Lung (tissue), 12 donors: ENCODE results near the gene STRADA. TPM values are rescaled to one million over a fixed set of nuclear protein-coding genes. Genes with fewer than 3 reads are reported as not detected.
A peak's percentile ranks its signal among the peaks of the same experiment; 100 is the strongest.
"Not testable (repeated sequence)": the region's sequence is repeated elsewhere in the genome, so short reads cannot be mapped to it uniquely, and the experiment has no call there.

Source experiments
- ATAC-seq: fragments of 200-7000 bp; cut with Tn5 transposase; one replicate; pipeline ENCODE4 v1.9.1; 2020; ENCODE audit warnings: moderate number of reproducible peaks; ENCODE audit not compliant: insufficient read depth, low FRiP score
- DNase-seq, 3 donors: peaks; one replicate each; pipeline ENCODE4 v3.0.0-alpha.2; 2013 to 2017
- H3K27ac ChIP-seq, 2 donors: one replicate each; pipeline ENCODE4 v1.5.1; 2013; ENCODE audit warnings: mild to moderate bottlenecking in 2 of 2, moderate library complexity in 2 of 2, control low read depth in 1 of 2, inconsistent platforms in 1 of 2, low read depth in 1 of 2, low read length in 1 of 2
- H3K27me3 ChIP-seq, 3 donors: one replicate each; pipeline ENCODE4 v1.5.1; 2013; ENCODE audit warnings: low read length in 2 of 3; ENCODE audit not compliant: control insufficient read depth in 3 of 3, insufficient read depth in 3 of 3
- H3K36me3 ChIP-seq, 4 donors: one replicate each; pipeline ENCODE4 v1.5.1; 2013; ENCODE audit warnings: low read length in 4 of 4, mild to moderate bottlenecking in 1 of 4, moderate library complexity in 1 of 4; ENCODE audit not compliant: control insufficient read depth in 4 of 4, insufficient read depth in 4 of 4
- H3K4me1 ChIP-seq, 5 donors: one replicate each; pipeline ENCODE4 v1.5.1; 2013; ENCODE audit warnings: low read length in 5 of 5, mild to moderate bottlenecking in 2 of 5, moderate library complexity in 1 of 5; ENCODE audit not compliant: control insufficient read depth in 5 of 5, insufficient read depth in 5 of 5
- H3K4me3 ChIP-seq: one replicate; pipeline ENCODE4 v1.5.1; 2013; ENCODE audit warnings: mild to moderate bottlenecking, control low read depth, moderate library complexity
- H3K9ac ChIP-seq, 2 donors: one replicate each; pipeline ENCODE4 v1.5.1; 2013; ENCODE audit warnings: low read length in 2 of 2, control low read depth in 1 of 2; ENCODE audit not compliant: insufficient read depth in 1 of 2
- H3K9me3 ChIP-seq, 4 donors: one replicate each; pipeline ENCODE4 v1.5.1; 2013; ENCODE audit warnings: low read length in 3 of 4, mild to moderate bottlenecking in 1 of 4, moderate library complexity in 1 of 4; ENCODE audit not compliant: control insufficient read depth in 4 of 4, insufficient read depth in 3 of 4
- CTCF ChIP-seq: IDR thresholded peaks from 2 replicates; pipeline ENCODE4 v1.5.1; 2012; ENCODE audit warnings: mild to moderate bottlenecking; ENCODE audit errors: control extremely low read depth, extremely low read depth
- WGBS, 2 donors: extraction: QIAGEN DNeasy Blood & Tissue Kit; methylation state at CpG; one replicate each; pipeline ENCODE4 v1.1.7; 2013; 5-methylcytosine and 5-hydroxymethylcytosine counted together
- polyA plus RNA-seq, 2 donors: library from polyadenylated mRNA; stranded (reverse); fragments of 200-250 nt; gene quantifications; one replicate each; pipeline ENCODE4 v1.2.1, GENCODE V29; 2013
- total RNA-seq, 2 donors: library from RNA; depleted of rRNA in 1 of 2; stranded (reverse); fragments of >200 nt in 1 of 2; gene quantifications; one replicate each; pipeline ENCODE4 v1.2.1, GENCODE V29; 2014 to 2021
- donor health status: control.
- donor health status: control.
- donor health status: Bipolar disorder and iron deficiency.
- donor health status: healthy.
- donor health status: DM: yes; HTN: yes; CAD: no.

The STRADA gene
- total and polyA plus RNA-seq, 4 donors: 20.7 to 48.8 (median 28.4) TPM

GRCh38 chr17:63741143-63741407, 524 bp downstream of the STRADA start:
- 1% methylated on average over 14 of the region's 14 CpGs for WGBS, 2 donors
- H3K36me3 ChIP-seq: peaks cover 2 to 7% (median 6%) of the 10 kb centered on the region in 4 donors
- H3K9ac ChIP-seq: peak overlapping the region; percentile 51 to 86
- DNase-seq (no peak), ATAC-seq (no peak)
- peak overlapping the region; percentile 66 for H3K4me3 ChIP-seq
- H3K27me3 ChIP-seq: no peaks in the 10 kb centered on the region
- no peak for TF ChIP-seq CTCF
- peak overlapping the region; percentile 89 to 96 for H3K27ac ChIP-seq
- peaks cover 0 to 14% (median 4%) of the 10 kb centered on the region in 5 donors for H3K4me1 ChIP-seq
- no peaks in the 10 kb centered on the region for H3K9me3 ChIP-seq

- H3K9ac ChIP-seq: peak overlapping the region; percentile 51 to 86
- H3K4me3 ChIP-seq: peak overlapping the region; percentile 66
- ATAC-seq (no peak), DNase-seq (peak in 1 of 3 donors; percentile 35)
- H3K4me1 ChIP-seq: peaks cover 0 to 14% (median 4%) of the 10 kb centered on the region in 5 donors
- H3K27ac ChIP-seq: peak overlapping the region; percentile 89 to 96
- 36 to 37% methylated on average over 12 of the region's 12 CpGs for WGBS, 2 donors
- TF ChIP-seq CTCF: no peak
- H3K36me3 ChIP-seq: peaks cover 0 to 2% (median 2%) of the 10 kb centered on the region in 4 donors
- H3K27me3 ChIP-seq: no peaks in the 10 kb centered on the region
- no peaks in the 10 kb centered on the region for H3K9me3 ChIP-seq
Measured at GRCh38 chr17:63740464-63741142, 996 bp downstream of the STRADA start.

- no peak for DNase-seq
- Histone ChIP-seq H3K4me3 (no peak overlapping the region), H3K27ac (no peak overlapping the region), H3K9ac (no peak overlapping the region), H3K9me3 (no peaks in the 10 kb centered on the region), H3K4me1 (peaks cover 0 to 6% (median 1%) of the 10 kb centered on the region in 5 donors), H3K27me3 (no peaks in the 10 kb centered on the region), H3K36me3 (peaks cover 0 to 2% (median 0%) of the 10 kb centered on the region in 4 donors)
- ATAC-seq: no peak
- TF ChIP-seq CTCF: no peak
- 82 to 95% methylated on average over 8 of the region's 8 CpGs for WGBS, 2 donors
Measured at GRCh38 chr17:63735691-63736090, 5.9 kb downstream of the STRADA start.

- Histone ChIP-seq H3K27me3 (no peaks in the 10 kb centered on the region), H3K9ac (no peak overlapping the region), H3K36me3 (peaks cover 0 to 7% (median 6%) of the 10 kb centered on the region in 4 donors), H3K9me3 (no peaks in the 10 kb centered on the region), H3K4me3 (no peak overlapping the region), H3K4me1 (peaks cover 0 to 6% (median 0%) of the 10 kb centered on the region in 5 donors), H3K27ac (no peak overlapping the region)
- TF ChIP-seq CTCF: no peak
- 81 to 89% methylated on average over 2 of the region's 2 CpGs for WGBS, 2 donors
- ATAC-seq (no peak), DNase-seq (no peak)
Measured at GRCh38 chr17:63722403-63722802, 19.2 kb downstream of the STRADA start.

- not testable (repeated sequence) for H3K27me3 ChIP-seq, H3K9ac ChIP-seq, H3K4me3 ChIP-seq, H3K4me1 ChIP-seq, ATAC-seq, H3K36me3 ChIP-seq, H3K9me3 ChIP-seq, DNase-seq, H3K27ac ChIP-seq
- 98 to 99% methylated on average over 5 of the region's 5 CpGs for WGBS, 2 donors
Measured at GRCh38 chr17:63720194-63720593, 21.4 kb downstream of the STRADA start.
